Transverse colon (tissue), 3 donors: ENCODE measurements around the gene KCNH1.

Experiments used
- EP300 ChIP-seq: sonication (generic); formaldehyde crosslinking; IDR thresholded peaks from one replicate; pipeline ENCODE4 v1.6.1; 2017; ENCODE audit warnings: antibody characterized with exemption, low read depth
- TF ChIP-seq, protein P1 (sequence below), 5 experiments: fragments of 200-600 bp in 3 of 5; fragments of 450-650 bp in 2 of 5; sonication (generic) in 3 of 5; IDR thresholded peaks; 1 replicate in 2 of 5; 2 replicates in 3 of 5; pipeline ENCODE4 v1.5.1; 2016 to 2017; ENCODE audit warnings: antibody characterized with exemption in 5 of 5, inconsistent platforms in 3 of 5, mild to moderate bottlenecking in 2 of 5, moderate library complexity in 1 of 5

GRCh38 chr1:210916548-210916947, 217.4 kb downstream of the KCNH1 start:
- no peak for TF ChIP-seq EP300
- TF ChIP-seq, protein P1, sequence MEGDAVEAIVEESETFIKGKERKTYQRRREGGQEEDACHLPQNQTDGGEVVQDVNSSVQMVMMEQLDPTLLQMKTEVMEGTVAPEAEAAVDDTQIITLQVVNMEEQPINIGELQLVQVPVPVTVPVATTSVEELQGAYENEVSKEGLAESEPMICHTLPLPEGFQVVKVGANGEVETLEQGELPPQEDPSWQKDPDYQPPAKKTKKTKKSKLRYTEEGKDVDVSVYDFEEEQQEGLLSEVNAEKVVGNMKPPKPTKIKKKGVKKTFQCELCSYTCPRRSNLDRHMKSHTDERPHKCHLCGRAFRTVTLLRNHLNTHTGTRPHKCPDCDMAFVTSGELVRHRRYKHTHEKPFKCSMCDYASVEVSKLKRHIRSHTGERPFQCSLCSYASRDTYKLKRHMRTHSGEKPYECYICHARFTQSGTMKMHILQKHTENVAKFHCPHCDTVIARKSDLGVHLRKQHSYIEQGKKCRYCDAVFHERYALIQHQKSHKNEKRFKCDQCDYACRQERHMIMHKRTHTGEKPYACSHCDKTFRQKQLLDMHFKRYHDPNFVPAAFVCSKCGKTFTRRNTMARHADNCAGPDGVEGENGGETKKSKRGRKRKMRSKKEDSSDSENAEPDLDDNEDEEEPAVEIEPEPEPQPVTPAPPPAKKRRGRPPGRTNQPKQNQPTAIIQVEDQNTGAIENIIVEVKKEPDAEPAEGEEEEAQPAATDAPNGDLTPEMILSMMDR (IDR thresholded peaks at IDR 0.05), result no peak
